ENCODE data around the gene KCNJ9. TPM values are rescaled to one million over a fixed set of nuclear protein-coding genes. Genes with fewer than 3 reads are reported as not detected.

KCNJ9 gene
- total RNA-seq, 1 donor from 2014 or later = not detected

DNA sequence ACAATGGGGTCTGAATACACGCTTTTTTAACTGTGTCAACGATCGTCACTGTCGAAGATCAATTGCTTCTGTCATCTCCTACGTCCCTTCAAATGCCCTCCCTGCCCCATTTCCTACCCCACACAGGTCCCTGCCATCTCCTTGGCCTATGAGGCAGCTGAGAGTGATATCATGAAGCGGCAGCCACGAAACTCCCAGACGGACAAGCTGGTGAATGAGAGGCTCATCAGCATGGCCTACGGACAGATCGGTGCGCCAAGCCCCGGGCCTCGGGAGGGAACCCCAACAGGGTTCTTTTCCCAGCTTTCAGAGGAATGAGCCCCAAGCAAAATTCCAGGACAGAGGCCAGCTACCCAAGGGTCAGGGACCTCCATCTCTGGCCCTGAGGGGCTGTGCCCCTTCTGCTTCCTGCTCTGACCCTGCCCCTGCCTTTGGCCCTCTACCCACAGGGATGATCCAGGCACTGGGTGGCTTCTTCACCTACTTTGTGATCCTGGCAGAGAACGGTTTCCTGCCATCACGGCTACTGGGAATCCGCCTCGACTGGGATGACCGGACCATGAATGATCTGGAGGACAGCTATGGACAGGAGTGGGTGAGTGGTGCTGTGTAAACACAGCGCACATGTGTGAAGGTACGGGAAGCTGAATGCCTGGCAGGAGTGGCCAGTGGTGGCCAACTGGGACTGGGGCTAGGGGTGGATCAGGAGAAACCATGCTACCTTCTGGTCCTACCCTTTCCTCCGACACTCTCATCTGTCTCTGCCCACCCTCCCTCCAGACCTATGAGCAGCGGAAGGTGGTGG lies 55.0 kb downstream of the KCNJ9 start:
- no peaks in the 10 kb centered on the region for H3K9me3 Mint-ChIP-seq (ENCODE audit: low read depth)
- H3K27ac Mint-ChIP-seq (ENCODE audit: unreplicated experiment) = no peak overlapping the region
- H3K4me3 Mint-ChIP-seq (ENCODE audit: unreplicated experiment) = no peak overlapping the region
- H3K27me3 Mint-ChIP-seq (ENCODE audit: low read depth) = peaks cover 19% of the 10 kb centered on the region
- peaks cover 3% of the 10 kb centered on the region for H3K4me1 Mint-ChIP-seq (ENCODE audit: low read depth)
- peaks cover 6% of the 10 kb centered on the region for H3K36me3 Mint-ChIP-seq (ENCODE audit: low read depth)
- no peak for TF ChIP-seq CTCF (IDR thresholded peaks at IDR 0.05)
- DNase-seq (ENCODE audit: low spot score) = no peak

DNA sequence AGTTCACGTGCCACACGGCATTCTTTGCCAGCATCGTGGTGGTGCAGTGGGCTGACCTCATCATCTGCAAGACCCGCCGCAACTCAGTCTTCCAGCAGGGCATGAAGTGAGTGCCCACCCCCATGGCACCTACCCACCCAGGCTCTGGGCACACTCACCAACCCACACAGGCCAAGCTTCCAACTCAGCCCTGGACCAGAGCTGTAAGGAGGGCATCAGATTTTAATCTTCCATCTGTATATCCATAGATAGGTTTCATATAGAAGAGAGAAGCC lies 55.5 kb downstream of the KCNJ9 start:
- Mint-ChIP-seq H3K4me1 (ENCODE audit: low read depth) (peaks cover 2% of the 10 kb centered on the region), H3K36me3 (ENCODE audit: low read depth) (peaks cover 6% of the 10 kb centered on the region), H3K27ac (ENCODE audit: unreplicated experiment) (no peak overlapping the region), H3K9me3 (ENCODE audit: low read depth) (no peaks in the 10 kb centered on the region), H3K4me3 (ENCODE audit: unreplicated experiment) (no peak overlapping the region), H3K27me3 (ENCODE audit: low read depth) (peaks cover 20% of the 10 kb centered on the region)
- no peak for TF ChIP-seq CTCF (IDR thresholded peaks at IDR 0.05)
- DNase-seq (ENCODE audit: low spot score) = no peak

- H3K9me3 Mint-ChIP-seq (ENCODE audit: low read depth) = no peaks in the 10 kb centered on the region
- no peak overlapping the region for H3K4me3 Mint-ChIP-seq (ENCODE audit: unreplicated experiment)
- peaks cover 18% of the 10 kb centered on the region for H3K27me3 Mint-ChIP-seq (ENCODE audit: low read depth)
- H3K27ac Mint-ChIP-seq (ENCODE audit: unreplicated experiment) = no peak overlapping the region
- DNase-seq (ENCODE audit: low spot score) = no peak
- peaks cover 4% of the 10 kb centered on the region for H3K36me3 Mint-ChIP-seq (ENCODE audit: low read depth)
- no peak for TF ChIP-seq CTCF (IDR thresholded peaks at IDR 0.05)
- no peaks in the 10 kb centered on the region for H3K4me1 Mint-ChIP-seq (ENCODE audit: low read depth)
Measured at GRCh38 chr1:160137216-160137862, 56.0 kb downstream of the KCNJ9 start.

DNA sequence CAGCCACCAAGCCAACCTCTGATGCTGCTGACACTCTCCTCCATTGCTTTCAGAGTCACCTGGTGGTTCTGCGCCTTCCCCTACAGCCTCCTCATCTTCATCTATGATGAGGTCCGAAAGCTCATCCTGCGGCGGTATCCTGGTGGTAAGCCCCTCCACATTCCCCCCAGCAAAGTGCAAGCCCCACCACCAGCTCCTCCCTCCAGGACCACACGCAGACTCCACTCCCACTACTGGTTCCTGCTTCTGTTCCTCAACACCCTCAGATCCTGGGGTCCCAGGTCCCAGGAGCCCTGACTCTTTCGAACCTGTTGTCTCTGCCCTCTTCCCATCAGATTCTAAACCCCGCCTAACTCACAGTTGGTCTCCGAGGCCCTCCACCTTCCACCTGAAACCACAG lies 58.5 kb downstream of the KCNJ9 start:
- no peak for TF ChIP-seq CTCF (IDR thresholded peaks at IDR 0.05)
- Mint-ChIP-seq H3K27ac (ENCODE audit: unreplicated experiment) (no peak overlapping the region), H3K9me3 (ENCODE audit: low read depth) (no peaks in the 10 kb centered on the region), H3K27me3 (ENCODE audit: low read depth) (peaks cover 13% of the 10 kb centered on the region), H3K36me3 (ENCODE audit: low read depth) (peaks cover 3% of the 10 kb centered on the region), H3K4me3 (ENCODE audit: unreplicated experiment) (no peak overlapping the region), H3K4me1 (ENCODE audit: low read depth) (no peaks in the 10 kb centered on the region)
- DNase-seq (ENCODE audit: low spot score) = no peak

Other genes starting within 250 kb of the KCNJ9 start
- not detected in 3 replicates for gene VSIG8, start 218.9 kb upstream of the KCNJ9 start, total RNA-seq
- gene CFAP45, start 181.4 kb upstream of the KCNJ9 start, total RNA-seq = 0.37 to 0.95 TPM (median 0.73 TPM) in 3 replicates
- gene TAGLN2, start 156.0 kb upstream of the KCNJ9 start, total RNA-seq = 222 to 392 TPM (median 388 TPM) in 3 replicates
- not detected in 3 replicates for gene IGSF9, start 135.9 kb upstream of the KCNJ9 start, total RNA-seq
- not detected in 3 replicates for gene SLAMF9, start 127.3 kb upstream of the KCNJ9 start, total RNA-seq
- gene PIGM, start 49.5 kb upstream of the KCNJ9 start, total RNA-seq = 5.7 to 6.9 TPM (median 6.5 TPM) in 3 replicates
- gene KCNJ10, start 11.4 kb upstream of the KCNJ9 start, total RNA-seq = not detected in 3 replicates
- 19.5 to 27.3 TPM (median 25.3 TPM) in 3 replicates for gene IGSF8, start 17.1 kb downstream of the KCNJ9 start, total RNA-seq
- 1.3 to 3.9 TPM (median 2.9 TPM) in 3 replicates for gene ATP1A2, start 34.2 kb downstream of the KCNJ9 start, total RNA-seq
- gene ATP1A4, start 70.1 kb downstream of the KCNJ9 start, total RNA-seq = not detected in 3 replicates
- gene CASQ1, start 109.0 kb downstream of the KCNJ9 start, total RNA-seq = 0.23 to 0.25 TPM in 2 of 3 replicates, not detected in the other
- 166 to 335 TPM (median 325 TPM) in 3 replicates for gene PEA15, start 123.8 kb downstream of the KCNJ9 start, total RNA-seq
- gene DCAF8, start 181.0 kb downstream of the KCNJ9 start, total RNA-seq = 88.4 to 130 TPM (median 93.7 TPM) in 3 replicates
- 40.9 to 52.9 TPM (median 43.8 TPM) in 3 replicates for gene PEX19, start 203.6 kb downstream of the KCNJ9 start, total RNA-seq